ENCODE data around the gene CEP250.

CEP250 gene

GRCh38 chr20:35496481-35496880, 41.1 kb downstream of the CEP250 start:
- Histone ChIP-seq H3K9ac (ENCODE audit: low read depth, low read length, poor library complexity, severe bottlenecking) (no peak overlapping the region), H3K9me2 (replicated peaks; ENCODE audit: low read depth, low read length) (no peaks in the 10 kb centered on the region), H3K9me3 (ENCODE audit: insufficient read depth, low read depth, low read length) (no peaks in the 10 kb centered on the region), H3K4me2 (ENCODE audit: low read depth, low read length, poor library complexity, severe bottlenecking) (no peak overlapping the region), H4K20me1 (ENCODE audit: insufficient read depth, low read length, poor library complexity, severe bottlenecking) (no peaks in the 10 kb centered on the region), H3K27me3 (ENCODE audit: insufficient read depth, low read length, poor library complexity, severe bottlenecking) (no peaks in the 10 kb centered on the region), H3K79me2 (ENCODE audit: insufficient read depth, low read length) (peaks cover 10% of the 10 kb centered on the region), H3F3A (ENCODE audit: low read depth) (no peaks in the 10 kb centered on the region), H3K4me1 (ENCODE audit: insufficient read depth, low read length, poor library complexity, severe bottlenecking) (no peaks in the 10 kb centered on the region), H2AFZ (ENCODE audit: low read length) (no peak overlapping the region), H3K36me3 (ENCODE audit: insufficient read depth, low read length) (peaks cover 77% of the 10 kb centered on the region; the same call in 1 of the 2 replicates), H3K4me3 (ENCODE audit: low read length, poor library complexity, severe bottlenecking) (no peak overlapping the region)
- no peak for TF ChIP-seq EZH2phosphoT487 (IDR thresholded peaks at IDR 0.05; ENCODE audit: borderline replicate concordance)
- no peak for TF ChIP-seq CTCF (conservative IDR thresholded peaks at IDR 0.05; ENCODE audit: low read length)

- no peak overlapping the region for H3K4me2 ChIP-seq (ENCODE audit: low read depth, low read length, poor library complexity, severe bottlenecking)
- no peak overlapping the region for H3K9ac ChIP-seq (ENCODE audit: low read depth, low read length, poor library complexity, severe bottlenecking)
- H4K20me1 ChIP-seq (ENCODE audit: insufficient read depth, low read length, poor library complexity, severe bottlenecking), result no peaks in the 10 kb centered on the region
- H2AFZ ChIP-seq (ENCODE audit: low read length), result no peak overlapping the region
- H3K36me3 ChIP-seq (ENCODE audit: insufficient read depth, low read length), result peaks cover 85% of the 10 kb centered on the region; the same call in 1 of the 2 replicates
- H3K4me3 ChIP-seq (ENCODE audit: low read length, poor library complexity, severe bottlenecking), result no peak overlapping the region
- H3F3A ChIP-seq (ENCODE audit: low read depth), result no peaks in the 10 kb centered on the region
- TF ChIP-seq CTCF (conservative IDR thresholded peaks at IDR 0.05; ENCODE audit: low read length), result no peak
- TF ChIP-seq EZH2phosphoT487 (IDR thresholded peaks at IDR 0.05; ENCODE audit: borderline replicate concordance), result no peak
- no peaks in the 10 kb centered on the region for H3K4me1 ChIP-seq (ENCODE audit: insufficient read depth, low read length, poor library complexity, severe bottlenecking)
- no peaks in the 10 kb centered on the region for H3K9me2 ChIP-seq (replicated peaks; ENCODE audit: low read depth, low read length)
- H3K79me2 ChIP-seq (ENCODE audit: insufficient read depth, low read length), result peaks cover 3% of the 10 kb centered on the region
- H3K27me3 ChIP-seq (ENCODE audit: insufficient read depth, low read length, poor library complexity, severe bottlenecking), result no peaks in the 10 kb centered on the region
- no peaks in the 10 kb centered on the region for H3K9me3 ChIP-seq (ENCODE audit: insufficient read depth, low read depth, low read length)
Observed at GRCh38 chr20:35497320-35497719, 41.9 kb downstream of the CEP250 start.

GRCh38 chr20:35497780-35498189, 42.4 kb downstream of the CEP250 start:
- Histone ChIP-seq H4K20me1 (ENCODE audit: insufficient read depth, low read length, poor library complexity, severe bottlenecking) (no peaks in the 10 kb centered on the region), H3K9me3 (ENCODE audit: insufficient read depth, low read depth, low read length) (no peaks in the 10 kb centered on the region), H3K9ac (ENCODE audit: low read depth, low read length, poor library complexity, severe bottlenecking) (no peak overlapping the region), H3K4me2 (ENCODE audit: low read depth, low read length, poor library complexity, severe bottlenecking) (no peak overlapping the region), H3K79me2 (ENCODE audit: insufficient read depth, low read length) (no peaks in the 10 kb centered on the region), H2AFZ (ENCODE audit: low read length) (no peak overlapping the region), H3K9me2 (replicated peaks; ENCODE audit: low read depth, low read length) (no peaks in the 10 kb centered on the region), H3K36me3 (ENCODE audit: insufficient read depth, low read length) (peaks cover 90% of the 10 kb centered on the region; the same call in 1 of the 2 replicates), H3K4me1 (ENCODE audit: insufficient read depth, low read length, poor library complexity, severe bottlenecking) (no peaks in the 10 kb centered on the region), H3K27me3 (ENCODE audit: insufficient read depth, low read length, poor library complexity, severe bottlenecking) (no peaks in the 10 kb centered on the region), H3F3A (ENCODE audit: low read depth) (no peaks in the 10 kb centered on the region), H3K4me3 (ENCODE audit: low read length, poor library complexity, severe bottlenecking) (no peak overlapping the region)
- TF ChIP-seq CTCF (conservative IDR thresholded peaks at IDR 0.05; ENCODE audit: low read length) (no peak), EZH2phosphoT487 (IDR thresholded peaks at IDR 0.05; ENCODE audit: borderline replicate concordance) (no peak)

Measured in Loucy (cell line).